Pulmonary artery endothelial cell (primary cell): ENCODE measurements around the gene CDKAL1. TPM values are rescaled to one million over a fixed set of nuclear protein-coding genes. Genes with fewer than 3 reads are reported as not detected.
"Not testable (repeated sequence)": the region's sequence is repeated elsewhere in the genome, so short reads cannot be mapped to it uniquely, and the experiment has no call there.

Source experiments
- DNase-seq: peaks from one replicate; pipeline ENCODE4 v3.0.0-alpha.2; 2011; ENCODE audit warnings: low read depth, low spot score
- total RNA-seq: library from RNA; depleted of rRNA; stranded (reverse); fragments of >200 nt; gene quantifications from 2 replicates; pipeline ENCODE4 v1.2.3, GENCODE V29; 2014

CDKAL1 gene
- total RNA-seq, 1 donor from 2014 or later: 21.8 TPM

DNA sequence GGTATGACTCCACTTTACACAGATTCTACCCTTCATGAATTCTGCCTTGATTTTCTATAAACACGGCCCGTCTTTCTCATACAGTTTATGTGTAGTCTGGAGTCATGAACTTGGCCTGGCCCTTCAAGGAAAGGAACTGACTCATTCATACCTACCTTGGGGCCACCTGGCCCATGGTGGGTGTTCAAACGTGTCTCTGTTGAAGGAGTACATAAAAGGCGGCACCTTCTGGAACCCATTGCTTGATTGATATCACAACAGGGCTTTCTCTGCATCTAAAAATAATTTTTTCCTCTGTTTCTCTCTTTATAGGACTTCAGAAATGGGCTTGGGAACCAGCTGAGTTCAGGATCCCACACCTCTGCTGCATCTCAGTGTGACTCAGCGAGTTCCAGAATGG is 696.3 kb downstream of the CDKAL1 start:
- DNase-seq: no peak

DNA sequence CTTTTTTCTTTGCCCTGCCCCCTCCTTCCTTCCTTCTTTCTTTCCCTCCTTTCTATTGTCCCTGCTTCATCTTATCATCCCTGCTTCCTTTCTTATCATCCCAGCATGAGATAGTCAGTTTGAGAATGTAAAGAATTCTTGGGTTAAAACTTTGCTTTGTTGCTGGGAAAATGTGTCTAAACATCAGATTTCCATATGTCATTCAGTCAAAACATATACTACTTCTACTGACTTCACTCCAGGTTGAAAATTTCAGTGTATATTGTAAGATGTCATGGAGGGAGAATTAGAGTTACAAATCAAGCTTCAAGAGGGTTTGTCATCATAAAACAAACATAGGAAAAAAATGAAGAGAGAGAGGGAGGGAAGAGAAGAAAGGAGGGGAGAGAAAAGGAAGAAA is 700.9 kb downstream of the CDKAL1 start:
- DNase-seq: no peak

DNA sequence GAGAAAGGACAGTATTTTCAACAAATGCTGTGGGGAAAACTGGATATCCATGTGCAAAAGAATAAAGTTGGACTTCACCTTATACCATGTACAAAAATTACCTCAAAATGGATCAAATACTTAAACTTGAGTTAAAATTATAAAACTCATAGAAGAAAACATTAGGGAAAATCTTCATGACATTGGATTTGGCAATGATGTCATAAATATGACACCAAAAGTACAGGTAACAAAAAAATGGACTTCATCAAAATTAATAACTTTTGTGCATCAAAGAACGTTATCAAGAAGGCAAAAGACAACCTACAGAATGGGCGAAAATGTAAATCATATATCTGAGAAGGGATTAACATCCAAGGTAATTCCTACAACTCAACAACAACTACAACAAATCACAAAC is 704.0 kb downstream of the CDKAL1 start:
- no peak for DNase-seq

GRCh38 chr6:21240709-21241108 is 706.5 kb downstream of the CDKAL1 start:
- no peak for DNase-seq

DNA sequence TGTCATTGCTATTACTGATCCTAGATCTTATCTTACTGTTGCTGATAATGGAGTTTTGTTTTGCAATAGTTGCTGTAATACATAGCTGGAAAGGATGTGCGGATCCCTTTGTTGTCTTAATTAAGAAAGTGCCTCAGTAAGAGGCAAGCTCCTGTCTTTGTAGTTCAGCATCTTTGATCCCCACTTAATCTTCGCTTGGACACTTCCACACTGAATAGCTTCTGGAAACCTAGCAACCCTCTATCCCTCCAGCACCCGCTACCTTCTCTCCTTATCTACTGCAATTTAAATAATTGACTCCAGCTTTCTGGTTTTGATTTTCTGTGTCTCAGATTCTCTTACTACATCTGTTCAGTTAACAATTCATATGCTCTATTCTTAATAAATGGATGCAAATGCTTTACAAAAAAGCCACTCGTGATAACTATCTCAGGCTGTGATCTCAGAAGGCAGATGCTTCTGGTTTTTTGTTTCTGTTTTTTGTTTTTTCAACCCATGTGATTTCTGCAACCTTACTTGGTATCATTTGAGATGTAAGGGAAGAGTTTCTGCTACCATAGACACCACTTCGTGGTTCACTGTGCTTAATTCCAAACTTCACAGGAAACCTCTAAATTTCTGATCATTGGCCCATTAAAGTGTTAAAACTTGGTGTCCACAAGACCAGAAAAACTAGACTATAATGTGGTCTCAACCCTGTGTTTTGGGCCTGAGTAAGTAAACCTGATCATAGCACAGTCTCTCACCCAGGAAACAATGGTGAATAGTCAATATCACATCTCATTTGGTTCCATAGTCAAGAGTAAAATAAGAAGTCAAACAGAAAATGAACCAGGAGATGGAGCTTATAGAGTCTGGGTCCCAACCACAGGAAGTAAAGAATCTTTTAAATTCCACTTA is 707.2 kb downstream of the CDKAL1 start:
- no peak for DNase-seq

- DNase-seq: no peak
Measured at GRCh38 chr6:21244897-21245470, 710.7 kb downstream of the CDKAL1 start.

DNA sequence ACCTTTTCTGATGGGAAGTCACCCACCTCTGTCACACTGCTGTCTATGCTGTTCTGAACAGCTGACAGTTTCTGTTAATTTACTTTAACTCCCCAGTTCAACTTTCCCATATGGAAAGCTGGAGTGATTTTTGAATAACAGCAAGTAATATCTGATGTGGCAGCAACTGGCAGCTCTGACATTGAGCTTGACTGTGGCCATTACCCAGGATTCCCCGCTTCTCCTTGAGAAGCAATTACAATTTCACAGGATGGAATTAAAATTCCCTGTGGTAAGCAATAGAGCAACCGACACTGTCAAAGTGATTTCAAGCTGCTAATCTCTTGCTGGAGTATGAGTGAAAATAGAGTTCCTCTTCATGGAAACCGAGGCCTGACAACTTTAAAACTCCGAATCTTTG is 711.2 kb downstream of the CDKAL1 start:
- no peak for DNase-seq

DNA sequence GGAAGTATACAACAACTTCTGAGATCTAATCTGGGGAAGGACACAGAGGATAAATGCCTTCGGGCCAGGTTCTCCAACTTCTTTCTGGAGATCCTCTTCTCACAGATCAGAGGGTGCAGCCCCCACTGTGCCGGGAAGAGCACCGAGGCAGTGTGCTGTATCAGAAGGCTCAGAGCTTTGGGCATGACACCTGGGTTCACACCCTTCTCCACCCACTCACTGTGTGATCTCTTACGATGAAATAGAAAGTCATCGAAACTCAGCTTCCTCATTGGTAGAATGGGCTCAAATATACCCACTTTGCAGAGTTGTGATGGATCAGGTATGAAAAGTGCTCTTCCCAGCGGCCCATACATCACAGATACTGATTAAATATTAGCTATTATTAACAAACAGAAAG is 711.8 kb downstream of the CDKAL1 start:
- DNase-seq: no peak

DNA sequence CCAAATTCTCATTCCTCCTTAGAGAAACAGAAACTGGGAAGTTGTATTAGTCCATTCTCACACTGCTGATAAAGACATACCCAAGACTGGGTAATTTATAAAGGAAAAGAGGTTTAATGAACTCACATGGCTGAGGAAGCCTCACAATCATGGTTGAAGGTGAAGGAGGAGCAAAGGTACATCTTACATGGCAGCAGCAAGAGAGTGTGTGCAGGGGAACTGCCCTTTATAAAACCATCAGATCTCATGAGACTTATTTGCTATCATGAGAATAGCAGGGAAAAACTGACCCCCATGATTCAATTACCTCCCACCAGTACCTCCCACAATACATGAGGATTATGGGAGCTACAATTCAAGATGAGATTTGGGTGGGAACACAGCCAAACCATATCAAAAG is 720.2 kb downstream of the CDKAL1 start:
- not testable (repeated sequence) for DNase-seq

- DNase-seq: no peak
Measured at GRCh38 chr6:21256197-21256596, 721.9 kb downstream of the CDKAL1 start.

DNA sequence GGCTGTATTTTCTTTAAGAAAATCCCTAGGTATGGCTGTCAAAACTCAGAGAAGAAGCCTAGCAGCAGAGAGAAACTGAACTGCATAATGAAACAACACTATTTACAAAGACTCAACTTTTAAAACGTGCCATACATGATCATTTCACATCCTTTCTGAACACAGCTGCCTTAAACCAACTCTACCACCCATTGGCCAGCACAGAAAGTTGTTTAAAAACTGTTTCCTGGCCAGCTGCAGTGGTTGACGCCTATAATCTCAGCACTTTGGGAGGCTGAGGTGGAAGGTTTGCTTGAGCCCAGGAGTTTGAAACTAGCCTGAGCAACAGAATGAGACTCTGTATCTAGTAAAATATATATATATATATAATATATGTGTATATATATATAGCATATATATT is 722.9 kb downstream of the CDKAL1 start:
- DNase-seq: no peak

DNA sequence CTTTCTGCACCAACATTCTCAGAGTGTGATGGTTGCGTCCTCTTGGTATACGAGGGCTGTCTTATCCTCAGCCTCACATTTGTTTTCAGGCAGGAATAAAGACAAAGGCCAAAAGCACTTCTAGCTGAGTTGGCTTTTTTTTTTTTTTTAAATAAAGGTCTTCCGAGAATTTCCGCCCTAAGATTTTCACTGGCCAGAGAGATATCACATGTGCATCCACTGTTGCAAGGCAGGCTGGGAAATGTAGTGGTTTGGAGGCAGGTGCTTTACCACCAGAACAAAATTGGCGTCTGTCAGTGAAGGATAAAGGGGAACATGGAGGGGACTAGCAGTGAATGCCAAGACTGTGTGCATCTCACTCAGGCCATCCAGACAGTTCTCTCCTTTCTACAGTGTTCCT is 724.4 kb downstream of the CDKAL1 start:
- no peak for DNase-seq

DNA sequence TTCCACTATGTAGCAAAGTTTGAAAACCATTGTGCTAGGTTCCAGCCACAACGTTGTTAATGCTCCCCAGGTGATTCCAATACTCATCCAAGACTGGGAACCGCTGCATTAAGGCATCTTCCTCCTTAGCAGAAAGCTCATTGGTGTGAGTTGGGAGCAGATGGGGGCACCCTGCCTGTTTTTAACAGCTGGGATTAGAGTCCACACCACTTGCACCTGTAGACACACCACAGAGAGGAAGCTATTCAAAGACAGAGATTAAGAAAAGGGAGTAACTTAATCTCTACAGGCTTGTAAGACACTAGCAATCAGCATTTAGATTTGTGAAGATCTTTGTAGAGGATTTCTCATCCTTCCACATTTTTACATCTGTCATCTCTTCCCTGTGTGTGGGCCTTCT is 725.4 kb downstream of the CDKAL1 start:
- no peak for DNase-seq

DNA sequence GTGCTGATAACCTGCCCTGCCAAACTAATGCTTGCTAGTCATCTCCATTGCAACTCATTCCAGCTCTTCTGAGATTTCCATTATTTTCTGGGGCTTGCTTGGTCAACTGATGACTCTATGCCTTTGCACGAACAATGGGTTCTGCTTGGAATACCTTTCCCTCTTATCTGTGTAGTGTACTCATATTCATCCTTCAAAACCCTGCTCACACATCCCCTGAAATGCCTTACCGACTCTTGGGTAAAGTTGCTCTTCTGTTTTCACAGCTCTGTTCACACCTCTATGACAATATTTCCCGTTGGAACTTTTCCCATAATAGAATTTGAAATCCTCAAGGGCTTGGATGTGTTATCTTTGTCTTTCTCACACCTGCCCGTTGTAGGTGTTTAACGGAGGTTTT is 728.2 kb downstream of the CDKAL1 start:
- no peak for DNase-seq

- no peak for DNase-seq
Measured at GRCh38 chr6:21263531-21264287, 729.5 kb downstream of the CDKAL1 start.

DNA sequence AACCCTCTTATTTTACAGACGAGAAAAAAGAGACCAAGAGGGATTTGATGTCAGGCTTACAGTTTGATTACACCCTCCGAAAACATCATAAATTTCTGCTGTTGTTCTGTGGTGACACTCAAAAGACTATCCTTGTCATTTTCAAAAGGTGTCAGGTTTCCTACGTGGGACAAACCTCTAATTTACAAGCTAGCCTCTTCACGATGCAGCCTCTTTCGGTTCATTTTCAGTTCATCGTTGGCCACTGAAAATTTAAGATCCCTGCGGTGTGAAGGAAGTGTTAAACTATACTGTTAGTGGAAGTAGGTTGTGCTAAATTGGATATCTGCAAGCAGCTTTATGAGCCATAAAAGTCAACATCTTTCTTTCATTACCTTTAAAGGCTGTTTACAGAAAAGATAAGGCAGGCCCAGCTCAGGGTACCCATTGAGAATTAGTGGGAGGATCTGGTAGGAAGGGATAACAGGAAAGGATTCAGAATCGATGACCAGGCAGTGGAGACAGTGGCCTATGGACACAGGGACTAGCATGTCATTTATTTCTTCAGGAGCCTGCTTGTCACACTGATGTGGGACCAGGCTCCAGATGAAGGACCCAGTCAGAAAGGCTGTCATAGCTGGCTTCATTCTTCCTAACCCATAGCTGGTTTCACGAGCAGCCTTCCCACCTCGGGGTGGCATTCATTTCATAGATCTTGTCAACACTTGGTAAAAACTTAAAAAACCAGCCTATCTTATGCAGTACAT is 730.2 kb downstream of the CDKAL1 start:
- DNase-seq: no peak

DNA sequence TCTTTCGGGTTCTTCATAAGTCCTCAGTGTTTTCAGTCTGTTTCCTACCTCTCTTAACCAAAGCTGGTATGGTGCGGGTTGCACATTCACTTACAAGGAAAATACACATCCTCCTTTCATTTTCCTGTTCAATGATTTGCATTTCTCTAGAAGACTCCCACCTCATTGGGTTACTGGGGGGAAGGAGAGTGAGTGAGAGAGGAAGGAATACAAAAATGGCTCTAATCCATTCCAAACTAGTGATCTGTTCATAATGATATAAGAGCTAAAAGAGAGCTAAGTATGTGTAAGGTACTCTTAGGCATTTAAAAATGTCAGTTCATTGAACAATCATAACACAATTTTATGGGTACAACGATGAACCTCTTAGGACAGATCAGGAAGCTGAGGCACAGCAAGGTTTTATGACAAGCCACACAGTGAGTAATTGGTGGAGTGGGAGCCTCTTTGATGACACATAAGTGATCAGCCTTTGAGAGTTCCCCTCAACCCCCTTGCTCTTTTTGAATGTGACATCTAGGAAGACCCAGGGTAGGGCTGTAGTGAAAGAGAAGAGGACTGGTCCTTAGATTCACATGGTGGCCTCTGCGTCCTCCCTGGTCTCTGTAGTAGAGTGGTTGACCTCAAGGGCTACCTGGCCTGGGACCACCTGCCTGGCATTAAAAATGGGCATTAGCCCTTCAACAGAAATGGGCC is 730.9 kb downstream of the CDKAL1 start:
- DNase-seq: no peak

- no peak for DNase-seq
Measured at GRCh38 chr6:21265730-21266044, 731.4 kb downstream of the CDKAL1 start.

- no peak for DNase-seq
Measured at GRCh38 chr6:21270636-21271201, 736.5 kb downstream of the CDKAL1 start.

- DNase-seq: no peak
Measured at GRCh38 chr6:21271428-21272155, 737.3 kb downstream of the CDKAL1 start.
